Retina (tissue), 1 donor: Measurements from ENCODE around the gene USP46.

Experiments
- DNase-seq: peaks from one replicate; pipeline ENCODE4 v3.0.0-alpha.2; 2016

The USP46 gene

DNA sequence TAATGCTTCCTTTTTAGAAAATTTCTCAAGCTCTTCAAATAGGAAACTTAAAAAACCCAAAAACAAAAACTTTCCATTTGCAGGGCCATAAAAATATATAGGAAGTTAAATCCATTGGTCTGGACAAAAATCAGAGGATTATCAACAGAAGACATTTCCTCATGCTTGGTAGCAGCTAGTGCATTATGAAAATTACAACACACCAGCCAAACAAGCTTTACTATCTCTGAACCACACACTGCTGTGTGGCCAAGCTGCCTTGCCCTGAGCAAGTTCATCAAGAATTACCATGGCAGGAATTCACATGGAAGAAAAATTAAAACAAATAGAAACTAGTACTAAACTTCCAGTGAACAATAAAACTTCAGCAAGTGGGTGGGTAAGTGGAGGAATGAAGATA lies 3.6 kb downstream of the USP46 start:
- DNase-seq, result no peak

DNA sequence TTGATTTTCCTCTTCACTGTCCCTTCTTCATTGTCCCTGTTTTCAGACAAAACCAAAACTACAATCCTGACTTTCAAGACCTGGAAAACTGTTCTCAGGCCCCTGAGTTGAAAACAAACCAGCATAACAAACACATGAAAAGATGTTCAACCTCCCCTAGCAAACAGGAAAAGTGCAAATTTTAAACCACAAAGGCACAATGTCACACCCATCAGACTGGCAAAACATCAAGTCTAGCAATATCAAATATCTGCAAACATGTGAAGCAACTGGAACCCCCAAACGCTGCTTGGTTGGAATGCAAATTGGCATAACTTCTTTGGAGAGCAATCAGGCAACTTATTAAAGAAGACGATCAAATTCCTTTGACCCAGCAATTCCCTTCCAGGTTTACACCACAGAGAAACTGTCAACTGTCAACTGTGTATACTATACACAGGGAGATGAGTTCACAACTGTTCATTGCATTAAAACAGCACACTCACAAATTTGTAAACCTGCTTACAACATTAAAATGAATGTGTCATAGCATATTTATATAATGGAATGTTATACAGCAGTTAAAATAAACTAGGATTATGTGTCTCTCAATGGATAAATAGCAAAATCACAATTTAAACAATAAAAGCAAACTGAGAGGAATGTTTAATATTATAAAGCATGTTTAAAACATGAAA lies 7.0 kb downstream of the USP46 start:
- DNase-seq, result no peak

DNA sequence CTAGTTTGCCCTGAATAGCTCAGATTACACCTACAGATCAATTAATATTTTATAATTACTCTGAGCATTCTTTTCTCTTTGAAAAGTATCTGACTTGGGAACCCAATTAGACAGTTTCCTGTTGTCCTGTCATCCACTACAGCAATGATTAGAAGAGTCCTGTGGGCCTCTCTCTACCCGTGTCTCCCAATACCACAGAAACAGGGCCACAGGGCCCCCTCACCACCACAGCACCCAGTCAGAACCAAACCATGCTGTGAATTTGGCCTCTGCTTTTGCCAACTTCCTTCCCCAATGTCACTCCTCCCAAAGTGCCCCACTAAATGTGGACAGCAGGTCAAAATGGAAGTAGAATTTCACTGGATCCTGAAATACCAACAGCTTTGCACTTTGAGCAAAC lies 10.3 kb downstream of the USP46 start:
- no peak for DNase-seq

DNA sequence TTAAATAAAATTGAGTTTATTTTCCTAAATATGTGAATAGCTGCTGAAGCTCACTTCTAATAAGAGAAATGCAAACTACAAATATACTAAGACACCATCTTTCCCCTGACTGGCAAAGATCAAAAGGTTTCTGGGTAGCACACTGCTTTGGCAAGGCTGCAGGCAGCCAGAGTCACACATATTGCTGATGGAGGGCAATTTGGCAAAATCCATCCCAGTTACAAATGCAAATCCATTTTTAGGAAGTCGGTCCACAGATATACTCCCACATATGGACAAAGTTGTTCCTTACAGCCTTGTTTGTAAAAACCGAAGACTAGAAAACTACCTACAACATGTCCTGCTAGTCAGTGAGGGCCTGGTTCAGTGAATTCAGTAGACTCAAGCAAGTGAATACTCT lies 12.4 kb downstream of the USP46 start:
- no peak for DNase-seq

DNA sequence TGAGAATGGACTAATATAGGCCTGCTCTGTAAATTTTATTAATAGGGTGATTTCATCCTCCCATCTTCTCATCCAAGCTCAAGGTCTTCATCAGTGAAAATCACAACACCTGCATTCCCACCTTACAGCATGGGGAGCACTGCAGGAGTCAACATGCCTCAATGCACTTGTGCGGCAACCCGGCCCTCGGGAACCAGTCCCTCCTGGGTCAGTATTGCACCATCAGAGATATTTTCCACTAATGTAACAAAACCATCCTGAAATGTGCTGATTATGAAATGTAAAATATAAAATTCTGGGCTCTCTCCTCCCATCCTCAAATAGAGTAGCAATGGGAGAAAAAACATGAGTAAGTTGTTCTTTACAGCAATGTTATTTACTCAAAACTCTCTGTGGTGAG lies 13.0 kb downstream of the USP46 start:
- DNase-seq, result no peak

DNA sequence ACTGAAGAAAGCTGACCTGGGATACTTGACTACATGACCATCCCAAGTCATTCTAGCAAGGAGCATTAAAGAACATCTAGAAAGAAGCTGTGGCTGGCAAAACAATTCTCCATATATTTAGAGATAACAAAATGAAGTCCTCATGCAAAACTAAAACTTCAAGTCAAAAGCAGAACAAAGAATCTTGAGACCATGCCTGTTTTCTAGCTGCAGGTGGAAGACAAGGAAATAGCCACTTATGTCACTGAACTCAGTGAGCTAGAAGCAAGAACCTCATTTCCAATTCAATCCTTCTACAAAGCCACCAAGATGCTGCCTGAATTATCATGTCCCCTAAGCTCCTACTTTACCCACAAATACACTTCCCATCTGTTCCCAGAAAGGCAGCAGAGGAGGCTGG lies 13.8 kb downstream of the USP46 start:
- no peak for DNase-seq

DNA sequence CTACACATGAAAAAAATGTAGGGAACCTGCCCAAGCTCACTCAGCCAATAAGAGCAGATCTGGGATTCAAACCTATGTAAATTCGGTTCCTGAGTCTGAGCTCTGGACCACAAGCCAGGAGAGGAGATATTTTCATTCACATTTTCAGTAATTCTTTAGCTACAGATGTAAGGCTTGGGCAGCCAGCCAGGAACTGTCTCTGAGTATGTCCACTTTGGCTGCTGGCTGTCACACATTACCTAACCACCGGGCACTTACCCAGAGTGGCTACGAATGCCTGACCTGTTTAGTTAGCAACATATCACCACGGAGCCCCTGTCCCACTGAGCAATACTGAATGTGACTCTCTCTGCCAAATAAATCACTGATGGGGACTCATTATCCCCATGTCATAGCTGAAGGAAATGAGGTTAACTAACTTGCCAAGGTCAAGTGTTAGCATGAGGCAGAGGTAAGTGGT lies 15.3 kb downstream of the USP46 start:
- no peak for DNase-seq

DNA sequence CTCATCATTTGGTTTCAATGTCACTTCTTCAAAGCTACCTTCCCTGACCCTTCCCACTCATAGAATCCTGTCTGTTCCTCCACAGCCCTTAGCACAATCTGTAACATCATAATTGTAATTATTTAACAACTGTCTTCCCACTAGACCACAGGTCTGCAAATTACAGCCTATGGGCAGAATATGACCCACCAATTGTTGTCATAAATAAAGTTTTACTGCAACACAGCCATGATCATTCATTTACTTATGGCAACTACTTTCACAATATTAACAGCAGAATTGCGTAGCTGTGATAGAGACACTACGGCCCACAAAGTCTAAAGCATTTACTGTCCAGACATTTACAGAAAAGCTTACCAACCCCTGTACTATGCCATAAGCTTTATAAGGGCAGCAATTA lies 15.9 kb downstream of the USP46 start:
- DNase-seq, result no peak

DNA sequence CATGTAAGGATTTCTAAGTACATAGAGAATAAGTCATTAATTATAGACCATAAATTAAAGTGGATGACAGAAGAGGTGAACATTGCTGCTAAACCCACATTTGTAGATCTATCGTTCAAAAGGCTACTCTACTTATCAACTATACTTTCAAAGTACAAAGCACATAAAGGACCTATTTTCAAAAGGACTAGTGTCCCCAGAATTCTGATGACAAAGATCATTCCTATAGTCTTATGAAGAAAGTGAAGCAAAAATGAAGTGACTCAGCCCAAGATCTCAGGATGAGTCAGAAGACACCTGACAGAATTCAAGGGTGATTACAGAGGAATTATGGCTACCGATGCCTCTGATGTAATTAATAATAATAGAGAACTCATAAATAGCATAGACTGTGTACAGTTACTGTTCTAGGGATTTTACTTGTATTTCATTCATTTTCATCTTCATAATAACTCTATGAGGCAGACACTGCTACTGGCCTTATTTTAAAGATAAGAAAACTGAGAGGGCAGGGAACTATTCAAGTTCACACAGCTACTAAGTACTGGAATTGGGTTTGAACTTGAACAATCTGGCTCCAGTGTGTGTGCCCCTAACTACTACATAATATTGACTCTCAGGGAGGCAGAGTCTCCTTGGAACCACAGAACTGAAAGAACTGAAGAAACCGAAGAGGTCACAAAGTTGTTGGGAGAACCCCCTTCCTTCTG lies 17.1 kb downstream of the USP46 start:
- no peak for DNase-seq

DNA sequence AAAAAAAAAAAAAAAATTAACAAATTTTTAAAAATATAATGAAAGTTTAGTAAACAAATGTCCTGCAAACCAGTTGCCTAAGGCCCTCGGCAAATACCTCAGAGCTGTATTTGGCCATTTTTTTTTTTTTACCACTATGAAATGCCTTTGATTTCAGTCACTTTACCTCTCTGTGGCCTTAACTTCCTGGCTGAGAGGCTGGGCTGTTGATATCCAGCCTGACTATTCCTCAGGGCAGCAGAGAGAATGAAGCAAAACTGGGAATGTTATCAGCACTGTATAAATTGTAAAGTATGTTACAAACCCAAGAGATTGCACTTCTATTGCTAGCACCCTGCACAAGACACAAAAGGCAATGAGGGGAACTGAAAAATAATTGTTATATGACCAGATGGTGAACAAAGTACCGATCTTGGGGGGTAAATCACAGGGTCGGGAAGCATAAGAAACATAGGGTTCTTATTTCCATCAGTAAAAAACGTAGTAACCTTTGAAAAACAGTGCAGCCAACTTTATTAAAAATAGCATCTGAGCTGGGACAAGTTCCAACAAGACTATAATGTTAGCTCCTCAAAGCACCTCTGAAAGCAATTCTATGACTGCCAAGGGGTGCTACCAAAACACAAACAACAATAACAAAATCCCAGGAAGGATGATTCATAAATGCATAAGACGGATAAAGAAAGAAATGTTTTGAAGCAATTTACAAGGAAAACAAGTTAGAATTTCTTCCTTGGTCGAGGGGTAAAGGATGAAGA lies 18.1 kb downstream of the USP46 start:
- no peak for DNase-seq

DNA sequence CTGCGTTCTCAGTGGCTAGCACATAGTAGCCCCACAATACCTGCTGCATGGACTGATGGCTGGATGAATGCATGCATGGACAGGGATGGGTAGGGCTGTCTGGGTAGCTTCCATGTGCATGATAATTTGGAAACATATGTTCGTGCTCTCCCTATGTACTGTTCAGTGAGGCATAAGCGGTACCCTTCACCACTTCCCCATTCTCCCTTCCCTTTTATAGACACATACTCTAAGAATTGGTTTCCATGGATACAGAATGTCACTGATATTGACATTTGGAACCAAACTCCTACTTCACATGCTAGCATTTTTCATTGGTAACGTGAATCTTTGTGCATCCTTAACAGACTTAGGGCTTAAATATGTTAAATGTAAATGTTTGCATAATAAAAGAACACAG lies 20.4 kb downstream of the USP46 start:
- no peak for DNase-seq

DNA sequence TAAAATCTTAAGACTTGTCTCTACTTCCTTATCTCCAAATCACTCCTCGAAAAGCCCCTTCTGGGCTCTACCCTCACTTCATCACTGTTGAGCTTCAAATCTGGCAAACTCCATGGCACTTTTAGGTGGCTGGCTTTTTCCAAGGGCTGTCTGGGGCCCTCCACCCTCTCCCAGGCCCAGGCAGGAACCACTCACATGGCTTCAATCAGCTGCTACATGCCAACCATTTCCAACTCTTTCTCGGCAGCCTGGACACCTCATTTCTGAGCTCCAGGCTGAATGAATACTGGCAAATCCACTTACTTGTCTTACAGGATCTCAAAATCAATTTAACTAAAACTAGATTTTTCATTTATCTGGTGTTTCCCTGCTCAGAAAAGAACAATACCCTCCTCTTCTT lies 22.0 kb downstream of the USP46 start:
- no peak for DNase-seq

DNA sequence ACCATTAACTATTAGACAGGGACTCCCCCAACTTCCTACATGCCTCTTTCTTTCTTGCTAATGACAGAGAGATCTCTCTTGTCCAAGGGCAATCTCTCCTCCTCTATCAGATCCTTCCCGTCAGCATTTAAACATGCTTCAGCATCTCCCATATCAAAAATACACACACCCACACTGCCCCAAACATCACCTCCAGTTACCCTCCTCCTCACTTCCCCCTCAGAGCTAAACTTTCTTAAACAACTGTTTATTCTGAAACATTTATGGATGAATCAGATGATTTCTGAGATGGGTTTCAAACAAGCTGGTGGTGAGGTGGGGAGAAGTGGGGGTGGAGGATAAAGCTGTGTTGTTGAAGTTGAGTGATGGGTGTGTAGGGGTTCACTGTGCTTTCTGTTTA lies 23.5 kb downstream of the USP46 start:
- DNase-seq, result no peak

DNA sequence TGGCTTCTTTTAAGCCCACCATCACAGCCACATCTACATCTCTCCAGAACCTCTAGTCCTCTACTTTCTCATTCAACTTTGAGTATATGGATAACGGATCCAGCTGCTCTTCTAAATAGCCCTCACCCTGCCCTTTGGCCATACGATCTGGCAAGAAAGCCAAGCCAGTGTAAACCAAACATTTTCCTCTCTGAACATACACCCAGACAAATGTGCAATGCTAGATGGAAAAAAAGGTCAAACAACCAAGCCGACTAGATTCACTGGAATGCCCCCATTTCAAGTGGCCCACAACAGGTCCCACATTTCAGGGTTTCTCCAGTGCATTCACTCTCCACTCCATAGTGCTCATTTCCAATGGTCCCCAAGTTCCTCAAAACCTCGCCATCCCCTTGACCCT lies 24.0 kb downstream of the USP46 start:
- DNase-seq, result no peak

DNA sequence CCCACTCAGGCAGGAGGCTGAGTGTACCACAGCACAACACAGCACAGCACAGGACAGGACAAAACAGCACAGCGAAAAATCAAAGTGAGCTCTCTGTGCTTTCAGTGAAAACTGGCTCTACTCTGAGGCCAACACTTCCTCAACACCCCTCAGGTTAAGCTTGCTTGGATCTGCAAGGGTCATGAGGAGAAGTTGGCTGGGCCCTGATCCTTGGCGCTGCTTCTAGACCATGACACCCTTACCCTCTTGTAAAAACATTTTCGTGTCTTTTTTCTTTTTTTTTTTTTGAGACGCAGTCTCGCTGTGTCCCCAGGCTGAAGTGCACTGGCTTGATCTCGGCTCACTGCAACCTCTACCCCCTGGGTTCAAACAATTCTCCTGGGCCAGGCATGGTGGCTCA lies 25.3 kb downstream of the USP46 start:
- DNase-seq, result no peak

DNA sequence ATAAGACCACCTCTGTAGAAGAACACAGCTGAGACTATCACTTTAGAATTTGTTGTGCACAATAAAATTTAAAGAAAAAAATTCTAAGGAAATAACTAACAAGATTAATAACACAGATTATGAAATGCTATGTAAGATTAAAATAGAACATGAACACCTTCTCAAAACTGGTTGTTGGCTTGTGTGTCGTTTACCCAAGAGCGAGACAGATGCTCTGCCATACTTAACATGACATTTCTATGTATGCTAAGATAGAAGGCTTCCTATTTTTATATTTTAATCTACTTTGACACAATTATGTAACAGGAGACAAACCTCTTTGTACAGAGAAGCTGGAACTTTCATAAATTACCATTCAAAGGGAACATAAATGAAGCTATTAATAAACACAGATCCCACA lies 30.1 kb downstream of the USP46 start:
- DNase-seq, result no peak

DNA sequence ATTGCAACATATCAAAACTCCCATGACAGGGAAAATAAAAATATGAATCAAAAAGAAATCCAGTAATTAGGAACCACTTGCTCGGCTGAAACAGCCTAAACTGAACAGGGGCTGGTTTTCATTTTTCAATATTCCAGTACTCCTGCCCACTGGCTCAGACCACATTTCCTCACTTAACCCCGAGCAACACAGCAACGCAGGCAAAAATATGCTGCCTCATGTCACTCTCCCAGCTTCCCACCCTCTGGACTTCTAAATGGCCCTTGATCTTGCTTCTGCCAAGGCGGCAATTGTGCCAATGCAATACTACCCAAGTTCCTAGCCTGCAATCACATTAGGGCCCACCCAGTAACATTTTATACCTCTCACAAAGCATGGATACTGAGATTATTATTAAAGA lies 30.6 kb downstream of the USP46 start:
- no peak for DNase-seq

DNA sequence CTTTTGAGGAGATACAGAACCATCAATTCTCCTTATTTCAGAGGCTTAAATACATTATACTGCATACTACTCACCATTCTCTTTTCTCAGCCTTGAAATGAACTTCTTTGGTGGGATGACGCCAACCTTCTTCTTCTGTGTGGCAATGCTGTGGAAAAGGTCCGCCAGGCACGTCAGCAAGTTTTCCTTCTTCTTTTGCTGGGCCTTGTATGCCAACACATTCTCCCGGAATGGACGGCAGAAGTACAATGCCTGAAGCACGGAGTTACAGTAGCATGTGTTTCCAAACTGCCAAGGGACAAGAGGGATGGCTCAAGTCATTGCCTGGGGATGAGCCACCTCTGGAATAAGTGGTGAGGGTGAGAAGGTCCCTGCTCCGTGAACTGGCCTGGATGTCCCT lies 31.2 kb downstream of the USP46 start:
- no peak for DNase-seq

DNA sequence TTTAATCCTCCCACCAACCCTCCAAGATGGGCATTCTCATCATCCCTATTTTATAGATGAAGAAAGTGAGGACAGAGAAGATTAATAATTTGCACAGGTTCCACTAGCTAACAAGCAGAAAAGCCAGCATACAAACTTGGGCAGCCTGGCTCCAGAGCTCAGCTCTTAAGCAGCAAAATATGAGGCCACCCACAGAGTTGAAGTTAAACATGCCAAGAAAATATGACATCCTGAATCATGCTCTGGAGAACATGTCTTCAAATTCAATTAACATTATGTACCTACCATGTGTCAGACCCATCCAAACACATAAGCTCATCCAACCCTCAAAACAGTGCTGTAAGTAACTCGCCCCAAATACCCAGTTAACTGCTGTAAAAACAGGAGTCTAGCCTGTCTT lies 33.9 kb downstream of the USP46 start:
- peak; percentile 70 for DNase-seq

DNA sequence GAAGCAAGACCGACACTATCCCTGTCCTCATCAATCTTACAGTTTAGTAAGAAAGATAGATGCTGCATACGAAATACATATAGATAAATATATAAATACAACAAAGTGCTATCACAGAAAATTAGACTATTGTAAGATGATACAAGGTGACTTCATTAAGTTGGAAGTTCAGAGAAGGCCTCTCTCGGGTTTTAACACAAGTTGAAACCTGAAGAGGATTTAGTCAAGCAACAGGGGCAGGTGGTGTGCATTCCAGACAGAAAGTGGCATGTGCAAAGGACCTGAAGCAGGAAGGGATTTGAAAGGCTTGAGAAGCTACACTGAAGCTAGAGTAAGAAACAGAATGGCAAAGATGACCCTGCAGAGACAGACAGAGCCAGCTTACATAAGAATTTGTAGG lies 36.5 kb downstream of the USP46 start:
- no peak for DNase-seq

DNA sequence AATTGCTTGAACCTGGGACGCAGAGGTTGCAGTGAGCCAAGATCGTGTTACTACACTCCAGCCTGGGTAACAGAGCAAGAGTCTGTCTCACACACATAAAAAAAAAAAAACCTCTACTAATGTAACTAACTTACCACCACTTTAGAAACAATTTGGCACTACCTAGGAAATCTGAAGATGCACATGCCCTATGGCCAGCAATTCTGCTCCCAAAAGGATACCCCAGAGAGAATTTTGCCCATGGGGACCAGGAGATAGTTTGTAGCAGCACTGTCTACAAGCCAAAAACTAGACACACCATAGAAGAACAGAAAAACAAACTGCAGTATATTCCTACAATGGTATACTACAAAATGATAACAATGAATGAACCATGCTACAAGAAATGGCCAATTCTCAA lies 37.5 kb downstream of the USP46 start:
- no peak for DNase-seq

DNA sequence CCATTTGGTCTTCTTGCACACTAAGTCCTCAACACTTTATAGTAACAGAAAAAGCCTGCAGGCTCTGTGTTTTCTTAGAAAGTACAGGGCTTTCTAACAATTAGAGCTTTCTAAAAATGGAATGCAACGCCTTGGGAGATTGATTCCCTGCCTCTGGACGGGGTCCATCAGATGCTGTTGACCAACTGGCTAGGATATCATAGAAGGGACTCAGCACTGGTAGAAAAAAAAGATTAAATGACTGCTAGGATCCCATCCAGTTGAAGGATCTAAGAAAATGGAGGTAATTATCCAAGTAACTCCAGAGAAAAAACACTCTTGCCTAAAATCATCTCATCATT lies 39.5 kb downstream of the USP46 start:
- DNase-seq, result no peak

DNA sequence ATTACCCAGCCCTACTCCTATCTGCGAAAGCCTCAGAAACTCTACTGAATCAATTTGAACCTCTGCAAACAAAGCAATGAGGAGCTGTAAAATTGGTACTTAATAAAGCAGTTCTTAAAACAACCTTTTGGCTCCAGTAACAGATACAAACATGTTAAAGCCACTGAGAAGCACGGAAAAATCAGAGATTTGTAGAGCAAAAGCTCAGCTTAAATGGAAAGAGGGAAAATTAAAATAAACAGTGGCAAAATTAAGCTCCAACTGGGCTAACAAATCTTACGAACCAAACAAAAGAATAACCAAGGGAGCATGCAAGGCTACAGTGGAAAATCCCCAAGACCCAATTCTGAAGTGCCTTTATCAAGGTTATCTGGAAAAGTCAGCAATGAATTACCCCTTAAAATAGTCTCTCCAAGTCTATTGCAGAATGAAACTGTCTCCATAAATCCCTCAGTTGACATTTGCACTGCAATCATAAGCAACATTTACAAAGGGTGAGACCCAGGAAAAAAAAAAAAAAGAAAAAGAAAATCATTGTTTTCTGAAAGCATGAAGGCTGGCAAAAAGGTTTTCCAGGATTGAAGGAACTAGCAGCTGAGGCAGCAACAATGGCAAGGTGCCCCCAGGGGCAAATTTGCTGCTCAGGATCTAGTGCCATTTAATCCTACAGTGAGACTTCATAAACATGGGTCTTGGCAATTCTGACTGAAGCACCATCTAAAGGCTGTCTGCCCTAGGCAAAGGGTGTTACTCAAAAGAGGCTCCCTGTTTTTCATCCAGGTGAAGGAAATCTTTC lies 40.1 kb downstream of the USP46 start:
- no peak for DNase-seq
